Measurements from ENCODE around the gene HMX2. TPM values are rescaled to one million over a fixed set of nuclear protein-coding genes. Genes with fewer than 3 reads are reported as not detected.

Gene HMX2
- polyA plus RNA-seq, 1 donor from 2014 or later = not detected

DNA sequence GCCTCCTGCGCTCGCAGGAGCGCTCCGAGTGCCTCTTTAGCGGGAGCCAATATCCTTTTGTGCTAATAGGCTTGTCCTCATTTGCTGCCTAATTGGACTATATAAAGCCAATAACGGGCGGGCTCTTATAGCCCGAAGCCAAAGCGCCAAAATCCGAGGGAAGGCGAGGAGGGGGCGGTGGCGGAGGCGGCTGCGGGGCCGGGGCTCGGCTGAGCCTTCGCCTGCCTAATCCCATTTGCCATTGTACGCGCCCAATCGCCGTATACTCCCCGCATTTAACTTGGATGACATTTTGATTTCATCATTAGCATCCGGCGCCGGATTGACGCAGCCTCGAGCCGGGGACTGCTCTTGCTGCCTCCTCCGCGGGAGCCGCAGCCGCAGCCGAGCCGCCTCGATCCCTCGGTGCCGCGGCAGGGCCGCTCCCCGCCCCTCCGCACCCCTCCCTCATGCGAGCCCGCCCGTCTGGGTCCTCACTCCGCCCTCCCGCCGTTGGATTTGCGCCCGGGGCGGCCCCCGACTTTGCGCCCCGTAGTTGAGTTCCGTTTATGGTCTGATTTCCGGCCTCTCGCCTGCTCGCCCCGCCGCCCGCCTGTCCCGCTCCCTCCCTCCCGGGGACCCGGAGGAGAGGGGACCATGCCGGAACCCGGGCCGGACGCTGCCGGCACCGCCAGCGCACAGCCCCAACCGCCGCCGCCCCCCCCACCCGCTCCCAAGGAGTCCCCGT lies 12.4 kb upstream of the HMX2 start, which contains the start of gene HMX3:
Gene HMX3 (plus strand): TSS at position 556 of the 727 bp plus-strand sequence. CDS start 81 bp downstream, at position 637.
- Histone ChIP-seq H3K27ac (ENCODE audit: low read length) (no peak within 1 kb of the TSS), H3F3A (ENCODE audit: insufficient read depth, low read length, poor library complexity, severe bottlenecking) (no peaks in the 10 kb centered on the region), H3K4me3 (ENCODE audit: low read length) (peak within 1 kb of the TSS; percentile 50), H3K9me2 (ENCODE audit: insufficient read depth, low read length) (no peaks in the 10 kb centered on the region), H3K79me2 (replicated peaks; ENCODE audit: insufficient read depth, low read length) (no peaks in the 10 kb centered on the region), H3K36me3 (ENCODE audit: insufficient read depth, low read length) (no peaks in the 10 kb centered on the region), H3K4me2 (ENCODE audit: low read length) (no peak within 1 kb of the TSS), H3K9me3 (ENCODE audit: low read length) (no peaks in the 10 kb centered on the region), H2AFZ (ENCODE audit: low read depth, low read length) (no peak within 1 kb of the TSS), H4K20me1 (ENCODE audit: insufficient read depth) (no peaks in the 10 kb centered on the region), H3K9ac (ENCODE audit: low read length) (no peak within 1 kb of the TSS), H3K27me3 (ENCODE audit: insufficient read depth, low read depth, low read length) (peaks cover 100% of the 10 kb centered on the region)
- TF ChIP-seq RAD21 (conservative IDR thresholded peaks at IDR 0.05) (no peak), POLR2AphosphoS5 (IDR thresholded peaks at IDR 0.05) (peak; percentile 36)

DNA sequence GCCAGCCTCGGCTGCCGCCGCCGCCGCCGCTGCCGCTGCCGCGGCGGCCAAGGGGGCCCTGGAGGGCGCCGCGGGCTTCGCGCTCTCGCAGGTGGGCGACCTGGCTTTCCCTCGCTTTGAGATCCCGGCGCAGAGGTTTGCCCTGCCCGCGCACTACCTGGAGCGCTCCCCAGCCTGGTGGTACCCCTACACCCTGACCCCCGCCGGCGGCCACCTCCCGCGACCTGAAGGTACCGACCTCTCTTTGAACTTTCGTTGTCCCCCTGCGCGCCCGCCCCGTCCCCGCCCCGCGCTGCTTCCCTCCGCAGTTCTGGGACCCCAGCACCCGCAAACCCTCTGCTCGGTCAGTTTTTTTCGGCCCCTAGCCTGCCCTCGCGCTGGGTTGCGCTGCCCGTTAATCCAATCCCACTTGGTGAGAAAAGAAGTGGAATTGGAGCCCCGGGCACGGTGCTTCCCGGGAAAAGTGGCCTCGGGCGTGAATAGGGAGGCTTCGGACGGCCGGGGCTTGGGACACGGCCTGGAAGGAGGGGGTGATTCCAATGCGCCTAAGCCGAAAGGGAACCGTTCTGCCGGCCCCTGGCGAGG lies 11.6 kb upstream of the HMX2 start:
- no peak overlapping the region for H3K4me2 ChIP-seq (ENCODE audit: low read length)
- no peak for TF ChIP-seq SMC3 (conservative IDR thresholded peaks at IDR 0.05; ENCODE audit: poor library complexity)
- no peak for TF ChIP-seq TAF1 (IDR thresholded peaks at IDR 0.05; ENCODE audit: low read depth)
- TF ChIP-seq EZH2 (IDR thresholded peaks at IDR 0.05; ENCODE audit: borderline replicate concordance, insufficient read depth, low read length, poor library complexity, severe bottlenecking) = peak; percentile 98
- peak; percentile 3 for TF ChIP-seq POLR2AphosphoS5 (IDR thresholded peaks at IDR 0.05)
- TF ChIP-seq, protein P1, sequence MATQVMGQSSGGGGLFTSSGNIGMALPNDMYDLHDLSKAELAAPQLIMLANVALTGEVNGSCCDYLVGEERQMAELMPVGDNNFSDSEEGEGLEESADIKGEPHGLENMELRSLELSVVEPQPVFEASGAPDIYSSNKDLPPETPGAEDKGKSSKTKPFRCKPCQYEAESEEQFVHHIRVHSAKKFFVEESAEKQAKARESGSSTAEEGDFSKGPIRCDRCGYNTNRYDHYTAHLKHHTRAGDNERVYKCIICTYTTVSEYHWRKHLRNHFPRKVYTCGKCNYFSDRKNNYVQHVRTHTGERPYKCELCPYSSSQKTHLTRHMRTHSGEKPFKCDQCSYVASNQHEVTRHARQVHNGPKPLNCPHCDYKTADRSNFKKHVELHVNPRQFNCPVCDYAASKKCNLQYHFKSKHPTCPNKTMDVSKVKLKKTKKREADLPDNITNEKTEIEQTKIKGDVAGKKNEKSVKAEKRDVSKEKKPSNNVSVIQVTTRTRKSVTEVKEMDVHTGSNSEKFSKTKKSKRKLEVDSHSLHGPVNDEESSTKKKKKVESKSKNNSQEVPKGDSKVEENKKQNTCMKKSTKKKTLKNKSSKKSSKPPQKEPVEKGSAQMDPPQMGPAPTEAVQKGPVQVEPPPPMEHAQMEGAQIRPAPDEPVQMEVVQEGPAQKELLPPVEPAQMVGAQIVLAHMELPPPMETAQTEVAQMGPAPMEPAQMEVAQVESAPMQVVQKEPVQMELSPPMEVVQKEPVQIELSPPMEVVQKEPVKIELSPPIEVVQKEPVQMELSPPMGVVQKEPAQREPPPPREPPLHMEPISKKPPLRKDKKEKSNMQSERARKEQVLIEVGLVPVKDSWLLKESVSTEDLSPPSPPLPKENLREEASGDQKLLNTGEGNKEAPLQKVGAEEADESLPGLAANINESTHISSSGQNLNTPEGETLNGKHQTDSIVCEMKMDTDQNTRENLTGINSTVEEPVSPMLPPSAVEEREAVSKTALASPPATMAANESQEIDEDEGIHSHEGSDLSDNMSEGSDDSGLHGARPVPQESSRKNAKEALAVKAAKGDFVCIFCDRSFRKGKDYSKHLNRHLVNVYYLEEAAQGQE (IDR thresholded peaks at IDR 0.05; ENCODE audit: borderline replicate concordance) = no peak
- TF ChIP-seq, protein P2, sequence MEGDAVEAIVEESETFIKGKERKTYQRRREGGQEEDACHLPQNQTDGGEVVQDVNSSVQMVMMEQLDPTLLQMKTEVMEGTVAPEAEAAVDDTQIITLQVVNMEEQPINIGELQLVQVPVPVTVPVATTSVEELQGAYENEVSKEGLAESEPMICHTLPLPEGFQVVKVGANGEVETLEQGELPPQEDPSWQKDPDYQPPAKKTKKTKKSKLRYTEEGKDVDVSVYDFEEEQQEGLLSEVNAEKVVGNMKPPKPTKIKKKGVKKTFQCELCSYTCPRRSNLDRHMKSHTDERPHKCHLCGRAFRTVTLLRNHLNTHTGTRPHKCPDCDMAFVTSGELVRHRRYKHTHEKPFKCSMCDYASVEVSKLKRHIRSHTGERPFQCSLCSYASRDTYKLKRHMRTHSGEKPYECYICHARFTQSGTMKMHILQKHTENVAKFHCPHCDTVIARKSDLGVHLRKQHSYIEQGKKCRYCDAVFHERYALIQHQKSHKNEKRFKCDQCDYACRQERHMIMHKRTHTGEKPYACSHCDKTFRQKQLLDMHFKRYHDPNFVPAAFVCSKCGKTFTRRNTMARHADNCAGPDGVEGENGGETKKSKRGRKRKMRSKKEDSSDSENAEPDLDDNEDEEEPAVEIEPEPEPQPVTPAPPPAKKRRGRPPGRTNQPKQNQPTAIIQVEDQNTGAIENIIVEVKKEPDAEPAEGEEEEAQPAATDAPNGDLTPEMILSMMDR (IDR thresholded peaks at IDR 0.05; ENCODE audit: poor library complexity, severe bottlenecking) = no peak
- no peaks in the 10 kb centered on the region for H3F3A ChIP-seq (ENCODE audit: insufficient read depth, low read length, poor library complexity, severe bottlenecking)
- H3K79me2 ChIP-seq (replicated peaks; ENCODE audit: insufficient read depth, low read length) = no peaks in the 10 kb centered on the region
- H2AFZ ChIP-seq (ENCODE audit: low read depth, low read length) = no peak overlapping the region
- H3K27me3 ChIP-seq (ENCODE audit: insufficient read depth, low read depth, low read length) = peaks cover 100% of the 10 kb centered on the region
- H3K27ac ChIP-seq (ENCODE audit: low read length) = no peak overlapping the region
- no peak overlapping the region for H3K4me3 ChIP-seq (ENCODE audit: low read length)
- no peak overlapping the region for H3K9ac ChIP-seq (ENCODE audit: low read length)
- no peaks in the 10 kb centered on the region for H3K9me3 ChIP-seq (ENCODE audit: low read length)
- no peaks in the 10 kb centered on the region for H3K36me3 ChIP-seq (ENCODE audit: insufficient read depth, low read length)
- H4K20me1 ChIP-seq (ENCODE audit: insufficient read depth) = no peaks in the 10 kb centered on the region
- H3K9me2 ChIP-seq (ENCODE audit: insufficient read depth, low read length) = no peaks in the 10 kb centered on the region

Data from neural cell (in vitro differentiated cells).